Adipose tissue (tissue), 3 donors: ENCODE measurements around the gene TADA2B. TPM values are rescaled to one million over a fixed set of nuclear protein-coding genes. Genes with fewer than 3 reads are reported as not detected.

Experiments
- H3K27ac ChIP-seq: one replicate; pipeline ENCODE4 v1.5.1; 2013; ENCODE audit warnings: low read depth, low read length
- WGBS, 3 donors: extraction: QIAGEN DNeasy Blood & Tissue Kit; methylation state at CpG; one replicate each; pipeline ENCODE4 v1.1.7; 2013; 5-methylcytosine and 5-hydroxymethylcytosine counted together
- polyA plus RNA-seq, 3 donors: library from polyadenylated mRNA; stranded (reverse); fragments of 200-250 nt; gene quantifications; one replicate each; pipeline ENCODE4 v1.2.3, GENCODE V29; 2013
- donor health status: healthy with polysubstance abuse.
- donor health status: Bipolar disorder and iron deficiency.
- donor health status: healthy.

TADA2B gene
- polyA plus RNA-seq, 3 donors, result 11.2 to 17.6 (median 12.4) TPM

DNA sequence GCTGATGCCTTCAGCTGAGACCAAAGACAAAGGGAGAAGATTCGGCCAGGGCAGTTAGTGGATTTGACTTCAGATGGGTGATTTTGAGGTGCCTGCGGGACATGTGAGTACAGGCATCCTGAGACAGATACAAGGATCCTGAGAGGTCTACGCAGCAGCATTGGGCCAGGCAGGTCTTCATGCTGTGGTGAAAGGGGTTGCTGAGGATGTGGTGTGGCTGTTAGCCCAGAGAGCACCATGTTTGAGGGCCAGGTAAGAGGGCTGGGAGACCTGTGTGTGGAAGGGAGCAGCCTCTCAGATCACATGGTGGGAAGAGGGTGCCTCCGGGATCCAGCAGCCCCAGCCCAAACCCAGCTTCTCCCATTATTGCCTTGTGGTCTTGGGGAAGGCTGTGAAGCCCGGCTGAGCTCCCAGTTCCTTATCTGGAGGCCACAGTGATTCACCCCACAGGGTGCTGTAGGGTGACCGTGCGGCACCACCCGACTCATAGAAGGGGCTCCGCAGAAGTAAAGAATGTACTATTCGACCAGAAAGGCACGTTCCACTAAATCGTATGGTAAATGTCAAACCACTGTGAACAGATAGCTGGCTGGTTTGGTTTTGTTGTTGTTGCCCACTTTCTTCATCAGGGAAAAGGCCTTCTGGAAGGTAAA, 27.7 kb upstream of the TADA2B start:
- no peak overlapping the region for H3K27ac ChIP-seq

GRCh38 chr4:7016086-7016485, 27.1 kb upstream of the TADA2B start:
- WGBS, 3 donors, result 77 to 84% (median 81%) methylated on average over 11 of the region's 11 CpGs
- no peak overlapping the region for H3K27ac ChIP-seq

More for the DNA sequence above, 27.7 kb upstream of the TADA2B start:
- WGBS, 3 donors, result 83 to 95% (median 90%) methylated on average over 12 of the region's 12 CpGs

GRCh38 chr4:7016512-7016911, 26.7 kb upstream of the TADA2B start:
- 92 to 95% (median 93%) methylated on average over 6 of the region's 6 CpGs for WGBS, 3 donors
- no peak overlapping the region for H3K27ac ChIP-seq

DNA sequence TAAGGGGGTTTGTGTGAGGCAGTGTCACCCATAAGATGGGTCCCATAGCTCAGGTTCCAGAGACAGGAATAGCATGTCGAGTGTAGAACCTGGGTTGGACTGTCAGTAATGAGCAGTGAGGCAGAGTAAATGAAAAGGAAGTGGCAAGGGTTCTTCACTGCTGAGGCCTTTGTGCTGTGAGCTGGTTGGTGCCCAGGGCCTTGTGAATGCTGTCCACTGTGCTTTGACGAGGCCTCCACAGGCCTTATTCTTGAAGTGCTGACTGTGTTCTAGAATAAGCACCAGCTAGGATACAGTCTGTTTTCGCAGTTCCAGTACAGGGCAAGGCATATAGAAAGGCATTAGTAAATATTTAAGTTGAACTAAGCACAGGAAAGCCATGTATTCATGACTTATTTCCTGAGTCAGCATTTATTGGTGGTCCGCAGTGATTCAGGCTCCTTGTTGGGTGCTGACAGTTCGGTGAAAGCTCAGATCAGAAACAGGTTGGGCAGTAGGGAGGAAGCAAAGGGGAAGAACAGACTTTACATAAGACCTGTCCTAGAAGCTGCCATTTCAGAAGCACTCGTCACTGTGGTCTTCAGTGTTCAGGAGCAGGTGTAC, 25.6 kb upstream of the TADA2B start:
- no peak overlapping the region for H3K27ac ChIP-seq
- WGBS, 3 donors, result 92 to 97% (median 94%) methylated on average over 6 of the region's 6 CpGs

GRCh38 chr4:7018281-7018680, 24.9 kb upstream of the TADA2B start:
- no peak overlapping the region for H3K27ac ChIP-seq
- 96 to 97% (median 96%) methylated on average over 9 of the region's 9 CpGs for WGBS, 3 donors

GRCh38 chr4:7019367-7019766, 23.8 kb upstream of the TADA2B start:
- no peak overlapping the region for H3K27ac ChIP-seq
- WGBS, 3 donors, result 88 to 93% (median 93%) methylated on average over 10 of the region's 10 CpGs

DNA sequence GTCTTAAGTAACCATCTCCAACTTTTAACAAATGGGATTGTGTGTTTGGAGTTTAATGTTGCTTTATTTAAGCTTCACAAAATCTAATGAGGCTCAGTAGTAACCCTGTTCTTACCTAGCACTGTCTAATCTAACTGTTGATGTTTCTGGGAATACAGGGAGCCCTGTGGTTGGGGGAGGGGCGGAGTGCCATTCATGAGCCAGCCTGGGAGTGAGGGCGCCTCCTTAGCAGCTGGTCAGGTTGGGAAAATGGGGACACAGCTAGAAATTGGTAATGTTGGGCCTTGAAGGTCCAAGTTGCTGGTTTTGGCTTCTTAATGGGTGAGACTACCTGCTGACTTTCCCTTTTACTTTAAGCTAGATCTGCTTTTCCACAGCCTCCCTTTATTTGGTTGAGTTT, 22.9 kb upstream of the TADA2B start:
- no peak overlapping the region for H3K27ac ChIP-seq
- WGBS, 3 donors, result 86 to 92% (median 88%) methylated on average over 2 of the region's 2 CpGs

DNA sequence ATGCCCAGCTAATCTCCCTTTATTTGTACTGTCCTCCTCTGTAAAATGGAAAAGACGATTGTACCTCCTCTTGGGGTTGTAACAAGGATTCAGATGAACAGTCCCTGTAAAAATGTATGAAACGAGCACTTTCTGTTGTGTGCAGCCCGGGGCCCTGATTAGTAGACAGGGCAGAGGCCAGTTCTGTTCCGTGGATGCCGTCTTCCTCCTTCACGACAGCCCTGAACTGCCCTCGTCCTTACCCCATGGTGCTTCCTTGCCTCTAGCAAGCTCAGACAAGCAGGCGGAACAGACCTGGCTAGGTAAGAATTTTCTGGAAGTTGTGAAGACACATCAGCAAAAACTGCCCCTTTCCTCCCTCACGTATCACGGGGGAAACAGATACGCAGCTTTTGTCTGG, 22.3 kb upstream of the TADA2B start:
- 94 to 95% (median 94%) methylated on average over 11 of the region's 11 CpGs for WGBS, 3 donors

GRCh38 chr4:7021355-7021754, 21.8 kb upstream of the TADA2B start:
- no peak overlapping the region for H3K27ac ChIP-seq
- 71 to 75% (median 73%) methylated on average over 5 of the region's 5 CpGs for WGBS, 3 donors

More for the DNA sequence above, 22.3 kb upstream of the TADA2B start:
- no peak overlapping the region for H3K27ac ChIP-seq

DNA sequence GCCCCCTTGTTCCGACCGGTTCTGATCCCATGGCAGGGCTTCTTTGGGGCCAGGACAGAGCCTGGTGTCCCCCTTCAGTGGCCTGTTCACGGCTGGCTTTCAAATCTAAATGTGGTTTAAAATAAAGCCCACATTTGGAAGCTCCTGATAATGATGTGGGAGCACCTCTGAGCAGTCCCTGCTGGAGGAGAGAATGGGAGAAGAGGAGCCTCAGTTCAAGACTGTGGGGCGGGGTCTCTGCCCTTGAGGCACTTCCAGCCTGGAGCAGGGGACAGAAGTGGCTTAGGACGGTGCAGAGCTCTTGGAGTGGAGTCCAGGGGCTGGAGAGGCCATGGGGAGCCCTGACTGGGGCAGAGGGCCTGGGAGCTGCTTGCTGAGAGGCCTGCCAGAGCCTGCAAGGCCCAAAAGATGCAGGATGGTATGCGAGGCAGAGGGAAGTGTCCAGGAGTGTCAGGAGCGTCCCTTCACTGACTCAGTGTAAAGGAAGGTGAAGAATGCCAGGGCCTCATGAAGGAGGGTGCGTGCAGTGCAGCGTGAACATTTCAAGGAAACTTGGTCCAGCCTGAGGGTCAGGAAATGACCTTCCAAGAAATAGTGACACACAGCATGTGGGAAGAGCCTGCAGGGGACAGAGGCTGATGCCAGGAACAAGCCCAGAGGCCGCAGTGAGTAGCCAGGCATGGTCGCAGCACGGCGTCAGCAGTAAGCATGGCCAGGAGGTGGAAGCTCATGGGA, 21.1 kb upstream of the TADA2B start:
- no peak overlapping the region for H3K27ac ChIP-seq
- 84 to 90% (median 87%) methylated on average over 13 of the region's 13 CpGs for WGBS, 3 donors

- 89 to 93% (median 92%) methylated on average over 16 of the region's 16 CpGs for WGBS, 3 donors
- H3K27ac ChIP-seq, result no peak overlapping the region
These were observed 19.7 kb upstream of the TADA2B start for GRCh38 chr4:7023486-7023885.

DNA sequence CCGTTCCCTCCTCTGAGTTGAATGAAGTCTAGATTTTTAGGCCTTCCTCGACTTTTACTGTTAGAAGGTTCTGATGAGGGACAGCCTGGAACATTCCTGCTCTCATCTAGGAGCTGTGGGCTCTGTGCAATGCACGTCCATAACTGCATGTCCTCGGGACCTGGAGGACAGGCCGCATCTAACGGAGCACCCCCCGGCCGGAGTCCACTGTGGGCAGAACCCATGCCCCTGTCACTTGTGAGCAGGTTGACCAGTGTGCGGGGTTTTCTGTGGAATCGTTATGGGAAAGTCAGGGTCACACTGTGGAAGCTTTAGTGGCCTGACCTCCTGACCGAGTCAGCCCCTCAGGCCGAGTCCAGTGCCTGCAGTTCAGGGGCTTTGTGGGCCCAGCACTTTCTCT, 19.3 kb upstream of the TADA2B start:
- H3K27ac ChIP-seq, result no peak overlapping the region
- 92 to 94% (median 92%) methylated on average over 12 of the region's 12 CpGs for WGBS, 3 donors

GRCh38 chr4:7024336-7024890, 18.8 kb upstream of the TADA2B start:
- 89 to 96% (median 95%) methylated on average over 19 of the region's 19 CpGs for WGBS, 3 donors

GRCh38 chr4:7025040-7025602, 18.1 kb upstream of the TADA2B start:
- no peak overlapping the region for H3K27ac ChIP-seq

More at GRCh38 chr4:7024336-7024890, 18.8 kb upstream of the TADA2B start:
- H3K27ac ChIP-seq, result no peak overlapping the region

GRCh38 chr4:7026107-7026506, 17.1 kb upstream of the TADA2B start:
- 91 to 98% (median 94%) methylated on average over 9 of the region's 9 CpGs for WGBS, 3 donors
- H3K27ac ChIP-seq, result no peak overlapping the region

More at GRCh38 chr4:7025040-7025602, 18.1 kb upstream of the TADA2B start:
- WGBS, 3 donors, result 88 to 92% (median 90%) methylated on average over 28 of the region's 28 CpGs

GRCh38 chr4:7027284-7027683, 15.9 kb upstream of the TADA2B start:
- H3K27ac ChIP-seq, result no peak overlapping the region
- 94 to 98% (median 97%) methylated on average over 7 of the region's 7 CpGs for WGBS, 3 donors

DNA sequence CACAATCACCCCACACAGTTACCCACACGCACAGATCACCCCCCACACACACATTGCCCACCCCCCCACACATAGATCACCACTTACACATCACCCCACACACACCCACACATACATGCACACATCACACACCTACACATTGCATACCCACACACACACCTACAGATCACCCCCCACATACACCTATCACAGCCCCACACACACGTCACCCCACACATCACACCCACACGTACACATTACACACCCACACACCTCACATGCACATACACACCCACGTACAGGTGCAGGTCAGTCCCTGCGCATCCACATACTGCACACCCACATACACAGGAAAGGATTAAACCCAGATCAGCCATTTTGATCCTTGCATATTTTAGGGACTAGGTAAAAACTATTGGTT, 15.3 kb upstream of the TADA2B start:
- no peak overlapping the region for H3K27ac ChIP-seq
- WGBS, 3 donors, result 79 to 93% (median 85%) methylated on average over 5 of the region's 5 CpGs

DNA sequence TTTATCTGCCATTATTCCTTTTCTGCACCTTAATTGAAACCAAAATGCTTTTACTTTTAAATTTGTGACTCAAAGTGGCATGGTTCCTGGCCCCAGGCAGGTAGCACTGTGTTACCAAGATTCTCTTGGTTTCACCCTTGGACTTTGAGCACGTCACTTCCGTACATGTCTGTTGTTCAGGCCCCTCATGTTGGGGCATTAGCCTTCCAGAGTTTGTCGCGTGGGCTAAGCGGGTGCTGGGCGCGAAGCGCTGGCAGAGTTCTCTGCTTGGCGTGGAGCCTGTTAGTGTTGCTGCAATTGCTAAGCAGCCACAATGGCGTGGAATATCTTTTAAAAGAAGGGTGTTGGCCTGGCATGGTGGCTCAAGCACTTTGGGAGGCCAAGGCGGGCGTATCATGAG, 14.0 kb upstream of the TADA2B start:
- no peak overlapping the region for H3K27ac ChIP-seq
- 92 to 97% (median 92%) methylated on average over 12 of the region's 12 CpGs for WGBS, 3 donors

GRCh38 chr4:7029921-7030320, 13.3 kb upstream of the TADA2B start:
- WGBS, 3 donors, result 85 to 97% (median 92%) methylated on average over 10 of the region's 10 CpGs
- no peak overlapping the region for H3K27ac ChIP-seq
